ENCODE measurements around the gene GLRA3. TPM values are rescaled to one million over a fixed set of nuclear protein-coding genes. Genes with fewer than 3 reads are reported as not detected.

GLRA3 gene
- total and polyA plus RNA-seq, 3 experiments from 2014 or later = not detected

GRCh38 chr4:174716986-174717770, 111.9 kb downstream of the GLRA3 start:
- POLR2A ChIA-PET = no interaction called here
- Histone ChIP-seq H3K27me3 (ENCODE audit: insufficient read depth, low read length, poor library complexity, severe bottlenecking) (no peaks in the 10 kb centered on the region), H3K27ac (ENCODE audit: low read depth, low read length) (no peak overlapping the region), H3K4me3 (ENCODE audit: low read length) (no peak overlapping the region), H3K9me3 (ENCODE audit: low read length) (no peaks in the 10 kb centered on the region), H3K36me3 (ENCODE audit: insufficient read depth, low read length) (no peaks in the 10 kb centered on the region), H3K4me1 (ENCODE audit: insufficient read depth, low read length) (no peaks in the 10 kb centered on the region)
- no peaks in the 10 kb centered on the region for H3K9me3 Mint-ChIP-seq
- H3K27me3 Mint-ChIP-seq = peaks cover 3 to 4% of the 10 kb centered on the region in 2 donors
- H3K36me3 Mint-ChIP-seq = no peaks in the 10 kb centered on the region
- no peaks in the 10 kb centered on the region for H3K4me1 Mint-ChIP-seq
- DNase-seq = no peak
- H3K4me3 Mint-ChIP-seq = no peak overlapping the region
- peak overlapping the region in 1 of 8 donors; percentile 35 for H3K27ac Mint-ChIP-seq
- CTCF ChIA-PET = no interaction called here

- H3K4me1 Mint-ChIP-seq = no peaks in the 10 kb centered on the region
- H3K36me3 Mint-ChIP-seq = no peaks in the 10 kb centered on the region
Measured at GRCh38 chr4:174714393-174715211, 114.4 kb downstream of the GLRA3 start.

GRCh38 chr4:174713821-174714220, 115.2 kb downstream of the GLRA3 start:
- no peaks in the 10 kb centered on the region for H3K9me3 ChIP-seq (ENCODE audit: low read length)
- H3K4me3 ChIP-seq (ENCODE audit: low read length) = no peak overlapping the region
- Mint-ChIP-seq H3K27ac (no peak overlapping the region), H3K9me3 (peaks cover 0 to 4% (median 0%) of the 10 kb centered on the region in 5 donors), H3K27me3 (peaks cover 3 to 4% of the 10 kb centered on the region in 2 donors), H3K4me3 (no peak overlapping the region), H3K36me3 (no peaks in the 10 kb centered on the region), H3K4me1 (no peaks in the 10 kb centered on the region)
- no peaks in the 10 kb centered on the region for H3K4me1 ChIP-seq (ENCODE audit: insufficient read depth, low read length)
- ChIA-PET POLR2A (no interaction called here), CTCF (no interaction called here)
- no peak overlapping the region for H3K27ac ChIP-seq (ENCODE audit: low read depth, low read length)
- no peaks in the 10 kb centered on the region for H3K27me3 ChIP-seq (ENCODE audit: insufficient read depth, low read length, poor library complexity, severe bottlenecking)
- H3K36me3 ChIP-seq (ENCODE audit: insufficient read depth, low read length) = no peaks in the 10 kb centered on the region
- no peak for DNase-seq

More at GRCh38 chr4:174714393-174715211, 114.4 kb downstream of the GLRA3 start:
- no peak overlapping the region for H3K4me3 Mint-ChIP-seq
- H3K27ac Mint-ChIP-seq = no peak overlapping the region
- ChIA-PET CTCF (no interaction called here), POLR2A (no interaction called here)
- no peaks in the 10 kb centered on the region for H3K9me3 ChIP-seq (ENCODE audit: low read length)
- no peaks in the 10 kb centered on the region for H3K27me3 ChIP-seq (ENCODE audit: insufficient read depth, low read length, poor library complexity, severe bottlenecking)
- no peak overlapping the region for H3K4me3 ChIP-seq (ENCODE audit: low read length)
- H3K27me3 Mint-ChIP-seq = peaks cover 3 to 4% of the 10 kb centered on the region in 2 donors
- H3K27ac ChIP-seq (ENCODE audit: low read depth, low read length) = no peak overlapping the region
- H3K4me1 ChIP-seq (ENCODE audit: insufficient read depth, low read length) = no peaks in the 10 kb centered on the region
- no peaks in the 10 kb centered on the region for H3K9me3 Mint-ChIP-seq
- DNase-seq = no peak
- no peaks in the 10 kb centered on the region for H3K36me3 ChIP-seq (ENCODE audit: insufficient read depth, low read length)

- no peaks in the 10 kb centered on the region for H3K27me3 ChIP-seq (ENCODE audit: insufficient read depth, low read length, poor library complexity, severe bottlenecking)
- H3K4me3 ChIP-seq (ENCODE audit: low read length) = no peak overlapping the region
- DNase-seq = no peak
- ChIA-PET POLR2A (no interaction called here), CTCF (no interaction called here)
- Mint-ChIP-seq H3K27me3 (peaks cover 3 to 4% of the 10 kb centered on the region in 2 donors), H3K4me1 (no peaks in the 10 kb centered on the region), H3K9me3 (peaks cover 0 to 4% (median 0%) of the 10 kb centered on the region in 5 donors), H3K27ac (no peak overlapping the region), H3K4me3 (no peak overlapping the region), H3K36me3 (no peaks in the 10 kb centered on the region)
- H3K9me3 ChIP-seq (ENCODE audit: low read length) = no peaks in the 10 kb centered on the region
- H3K36me3 ChIP-seq (ENCODE audit: insufficient read depth, low read length) = no peaks in the 10 kb centered on the region
- no peak overlapping the region for H3K27ac ChIP-seq (ENCODE audit: low read depth, low read length)
- H3K4me1 ChIP-seq (ENCODE audit: insufficient read depth, low read length) = no peaks in the 10 kb centered on the region
Measured at GRCh38 chr4:174713181-174713580, 115.9 kb downstream of the GLRA3 start.

- Histone ChIP-seq H3K36me3 (ENCODE audit: insufficient read depth, low read length) (no peaks in the 10 kb centered on the region), H3K9me3 (ENCODE audit: low read length) (no peaks in the 10 kb centered on the region), H3K27me3 (ENCODE audit: insufficient read depth, low read length, poor library complexity, severe bottlenecking) (no peaks in the 10 kb centered on the region), H3K4me1 (ENCODE audit: insufficient read depth, low read length) (no peaks in the 10 kb centered on the region), H3K27ac (ENCODE audit: low read depth, low read length) (no peak overlapping the region), H3K4me3 (ENCODE audit: low read length) (no peak overlapping the region)
- Mint-ChIP-seq H3K9me3 (peaks cover 0 to 4% (median 0%) of the 10 kb centered on the region in 5 donors), H3K36me3 (no peaks in the 10 kb centered on the region), H3K27me3 (peaks cover 2 to 4% of the 10 kb centered on the region in 2 donors), H3K27ac (no peak overlapping the region), H3K4me1 (no peaks in the 10 kb centered on the region), H3K4me3 (no peak overlapping the region)
- CTCF ChIA-PET = no interaction called here
- POLR2A ChIA-PET = no interaction called here
- no peak for DNase-seq
Measured at GRCh38 chr4:174709526-174709925, 119.5 kb downstream of the GLRA3 start.

GRCh38 chr4:174708381-174708780, 120.7 kb downstream of the GLRA3 start:
- no peaks in the 10 kb centered on the region for H3K36me3 ChIP-seq (ENCODE audit: insufficient read depth, low read length)
- H3K4me1 Mint-ChIP-seq = no peaks in the 10 kb centered on the region
- H3K27me3 ChIP-seq (ENCODE audit: insufficient read depth, low read length, poor library complexity, severe bottlenecking) = no peaks in the 10 kb centered on the region
- H3K27ac ChIP-seq (ENCODE audit: low read depth, low read length) = no peak overlapping the region
- H3K27me3 Mint-ChIP-seq = no peaks in the 10 kb centered on the region
- peaks cover 0 to 8% (median 2%) of the 10 kb centered on the region in 5 donors for H3K9me3 Mint-ChIP-seq
- no peaks in the 10 kb centered on the region for H3K4me1 ChIP-seq (ENCODE audit: insufficient read depth, low read length)
- no peak overlapping the region for H3K4me3 ChIP-seq (ENCODE audit: low read length)
- no peak overlapping the region for H3K27ac Mint-ChIP-seq
- DNase-seq = no peak
- no peaks in the 10 kb centered on the region for H3K36me3 Mint-ChIP-seq
- ChIA-PET POLR2A (no interaction called here), CTCF (no interaction called here)
- no peaks in the 10 kb centered on the region for H3K9me3 ChIP-seq (ENCODE audit: low read length)
- no peak overlapping the region for H3K4me3 Mint-ChIP-seq

GRCh38 chr4:174707902-174708301, 121.1 kb downstream of the GLRA3 start:
- Mint-ChIP-seq H3K27ac (no peak overlapping the region), H3K4me3 (no peak overlapping the region), H3K36me3 (no peaks in the 10 kb centered on the region), H3K27me3 (no peaks in the 10 kb centered on the region), H3K4me1 (no peaks in the 10 kb centered on the region), H3K9me3 (peaks cover 0 to 9% (median 2%) of the 10 kb centered on the region in 5 donors)
- ChIA-PET POLR2A (no interaction called here), CTCF (no interaction called here)
- Histone ChIP-seq H3K4me1 (ENCODE audit: insufficient read depth, low read length) (no peaks in the 10 kb centered on the region), H3K4me3 (ENCODE audit: low read length) (no peak overlapping the region), H3K27ac (ENCODE audit: low read depth, low read length) (no peak overlapping the region), H3K9me3 (ENCODE audit: low read length) (no peaks in the 10 kb centered on the region), H3K36me3 (ENCODE audit: insufficient read depth, low read length) (no peaks in the 10 kb centered on the region), H3K27me3 (ENCODE audit: insufficient read depth, low read length, poor library complexity, severe bottlenecking) (no peaks in the 10 kb centered on the region)
- DNase-seq = no peak

- no peaks in the 10 kb centered on the region for H3K4me1 Mint-ChIP-seq
- H3K9me3 Mint-ChIP-seq = peaks cover 0 to 9% (median 2%) of the 10 kb centered on the region in 5 donors
- no peak overlapping the region for H3K27ac ChIP-seq (ENCODE audit: low read depth, low read length)
- H3K36me3 ChIP-seq (ENCODE audit: insufficient read depth, low read length) = no peaks in the 10 kb centered on the region
- H3K27ac Mint-ChIP-seq = peak overlapping the region in 1 of 8 donors; percentile 35
- no peaks in the 10 kb centered on the region for H3K27me3 Mint-ChIP-seq
- H3K27me3 ChIP-seq (ENCODE audit: insufficient read depth, low read length, poor library complexity, severe bottlenecking) = no peaks in the 10 kb centered on the region
- H3K4me1 ChIP-seq (ENCODE audit: insufficient read depth, low read length) = no peaks in the 10 kb centered on the region
- H3K36me3 Mint-ChIP-seq = no peaks in the 10 kb centered on the region
- H3K4me3 ChIP-seq (ENCODE audit: low read length) = no peak overlapping the region
- no peak overlapping the region for H3K4me3 Mint-ChIP-seq
- no peak for DNase-seq
- no peaks in the 10 kb centered on the region for H3K9me3 ChIP-seq (ENCODE audit: low read length)
- POLR2A ChIA-PET = no interaction called here
- CTCF ChIA-PET = no interaction called here
Measured at GRCh38 chr4:174707051-174707676, 121.9 kb downstream of the GLRA3 start.
